OCI-LY7 (cell line): ENCODE data around the gene ZNF205.

ENCODE experiments used
- CTCF ChIP-seq: fragments of 200-600 bp; sonication (generic); conservative IDR thresholded peaks from 2 replicates; pipeline ENCODE4 v1.5.1; 2014; ENCODE audit warnings: mild to moderate bottlenecking, antibody characterized with exemption, low read length, moderate library complexity, mixed read lengths
- EZH2phosphoT487 ChIP-seq: fragments of 200-600 bp; sonication (generic); IDR thresholded peaks from 2 replicates; pipeline ENCODE4 v1.6.1; 2018; ENCODE audit warnings: low read depth, borderline replicate concordance, mild to moderate bottlenecking, mixed run types, antibody characterized with exemption, low read length, moderate library complexity, mixed read lengths

- TF ChIP-seq CTCF: no peak
- TF ChIP-seq EZH2phosphoT487: no peak
Observed at GRCh38 chr16:3140603-3141427, 28.4 kb downstream of the ZNF205 start.
